Lung (tissue), 12 donors: Measurements from ENCODE around the gene FSTL5. TPM values are rescaled to one million over a fixed set of nuclear protein-coding genes. Genes with fewer than 3 reads are reported as not detected.

Experiments used
- ATAC-seq: fragments of 200-7000 bp; cut with Tn5 transposase; one replicate; pipeline ENCODE4 v1.9.1; 2020; ENCODE audit warnings: moderate number of reproducible peaks; ENCODE audit not compliant: insufficient read depth, low FRiP score
- DNase-seq, 3 donors: peaks; one replicate each; pipeline ENCODE4 v3.0.0-alpha.2; 2013 to 2017
- H3K27ac ChIP-seq, 2 donors: one replicate each; pipeline ENCODE4 v1.5.1; 2013; ENCODE audit warnings: mild to moderate bottlenecking in 2 of 2, moderate library complexity in 2 of 2, control low read depth in 1 of 2, inconsistent platforms in 1 of 2, low read depth in 1 of 2, low read length in 1 of 2
- H3K27me3 ChIP-seq, 3 donors: one replicate each; pipeline ENCODE4 v1.5.1; 2013; ENCODE audit warnings: low read length in 2 of 3; ENCODE audit not compliant: control insufficient read depth in 3 of 3, insufficient read depth in 3 of 3
- H3K36me3 ChIP-seq, 4 donors: one replicate each; pipeline ENCODE4 v1.5.1; 2013; ENCODE audit warnings: low read length in 4 of 4, mild to moderate bottlenecking in 1 of 4, moderate library complexity in 1 of 4; ENCODE audit not compliant: control insufficient read depth in 4 of 4, insufficient read depth in 4 of 4
- H3K4me1 ChIP-seq, 5 donors: one replicate each; pipeline ENCODE4 v1.5.1; 2013; ENCODE audit warnings: low read length in 5 of 5, mild to moderate bottlenecking in 2 of 5, moderate library complexity in 1 of 5; ENCODE audit not compliant: control insufficient read depth in 5 of 5, insufficient read depth in 5 of 5
- H3K4me3 ChIP-seq: one replicate; pipeline ENCODE4 v1.5.1; 2013; ENCODE audit warnings: mild to moderate bottlenecking, control low read depth, moderate library complexity
- H3K9ac ChIP-seq, 2 donors: one replicate each; pipeline ENCODE4 v1.5.1; 2013; ENCODE audit warnings: low read length in 2 of 2, control low read depth in 1 of 2; ENCODE audit not compliant: insufficient read depth in 1 of 2
- H3K9me3 ChIP-seq, 4 donors: one replicate each; pipeline ENCODE4 v1.5.1; 2013; ENCODE audit warnings: low read length in 3 of 4, mild to moderate bottlenecking in 1 of 4, moderate library complexity in 1 of 4; ENCODE audit not compliant: control insufficient read depth in 4 of 4, insufficient read depth in 3 of 4
- CTCF ChIP-seq: IDR thresholded peaks from 2 replicates; pipeline ENCODE4 v1.5.1; 2012; ENCODE audit warnings: mild to moderate bottlenecking; ENCODE audit errors: control extremely low read depth, extremely low read depth
- WGBS, 2 donors: extraction: QIAGEN DNeasy Blood & Tissue Kit; methylation state at CpG; one replicate each; pipeline ENCODE4 v1.1.7; 2013; 5-methylcytosine and 5-hydroxymethylcytosine counted together
- polyA plus RNA-seq, 2 donors: library from polyadenylated mRNA; stranded (reverse); fragments of 200-250 nt; gene quantifications; one replicate each; pipeline ENCODE4 v1.2.1, GENCODE V29; 2013
- total RNA-seq, 2 donors: library from RNA; depleted of rRNA in 1 of 2; stranded (reverse); fragments of >200 nt in 1 of 2; gene quantifications; one replicate each; pipeline ENCODE4 v1.2.1, GENCODE V29; 2014 to 2021
- donor health status: control.
- donor health status: control.
- donor health status: Bipolar disorder and iron deficiency.
- donor health status: healthy.
- donor health status: DM: yes; HTN: yes; CAD: no.

The FSTL5 gene
- total and polyA plus RNA-seq, 4 donors, result 0.23 TPM; not detected in 3

- Histone ChIP-seq H3K9me3 (peaks cover 0 to 11% (median 0%) of the 10 kb centered on the region in 4 donors), H3K4me1 (no peaks in the 10 kb centered on the region), H3K27ac (no peak overlapping the region), H3K27me3 (no peaks in the 10 kb centered on the region), H3K36me3 (no peaks in the 10 kb centered on the region), H3K9ac (no peak overlapping the region), H3K4me3 (no peak overlapping the region)
- no peak for TF ChIP-seq CTCF
- 79 to 84% methylated on average over 3 of the region's 3 CpGs for WGBS, 2 donors
- DNase-seq (no peak), ATAC-seq (no peak)
These were observed 336.8 kb downstream of the FSTL5 start for GRCh38 chr4:161827013-161827412.

GRCh38 chr4:161823450-161823849 lies 340.4 kb downstream of the FSTL5 start:
- 99 to 100% methylated on average over 1 of the region's 1 CpG for WGBS, 2 donors
- TF ChIP-seq CTCF, result no peak
- no peak for ATAC-seq

GRCh38 chr4:161822174-161822573 lies 341.6 kb downstream of the FSTL5 start:
- no peak for ATAC-seq
- 89 to 98% methylated on average over 1 of the region's 1 CpG for WGBS, 2 donors
- Histone ChIP-seq H3K27me3 (no peaks in the 10 kb centered on the region), H3K4me1 (no peaks in the 10 kb centered on the region), H3K9ac (no peak overlapping the region), H3K27ac (no peak overlapping the region), H3K4me3 (no peak overlapping the region), H3K36me3 (no peaks in the 10 kb centered on the region), H3K9me3 (peaks cover 0 to 14% (median 0%) of the 10 kb centered on the region in 4 donors)
- no peak for TF ChIP-seq CTCF
- no peak for DNase-seq

More at GRCh38 chr4:161823450-161823849, 340.4 kb downstream of the FSTL5 start:
- DNase-seq, result no peak
- Histone ChIP-seq H3K27ac (no peak overlapping the region), H3K27me3 (no peaks in the 10 kb centered on the region), H3K4me1 (no peaks in the 10 kb centered on the region), H3K36me3 (no peaks in the 10 kb centered on the region), H3K4me3 (no peak overlapping the region), H3K9me3 (peaks cover 0 to 14% (median 0%) of the 10 kb centered on the region in 4 donors), H3K9ac (no peak overlapping the region)

- peaks cover 0 to 10% (median 0%) of the 10 kb centered on the region in 4 donors for H3K9me3 ChIP-seq
- no peaks in the 10 kb centered on the region for H3K36me3 ChIP-seq
- H3K4me3 ChIP-seq, result no peak overlapping the region
- WGBS, 2 donors, result 73 to 77% methylated on average over 11 of the region's 11 CpGs
- H3K9ac ChIP-seq, result no peak overlapping the region
- no peaks in the 10 kb centered on the region for H3K4me1 ChIP-seq
- ATAC-seq, result no peak
- no peak for DNase-seq
- TF ChIP-seq CTCF, result no peak
- H3K27me3 ChIP-seq, result no peaks in the 10 kb centered on the region
- no peak overlapping the region for H3K27ac ChIP-seq
These were observed 345.9 kb downstream of the FSTL5 start for GRCh38 chr4:161817914-161818313.
